Astrocyte (in vitro differentiated cells and primary cell): ENCODE data around the gene ELMOD3. TPM values are rescaled to one million over a fixed set of nuclear protein-coding genes. Genes with fewer than 3 reads are reported as not detected.
"Not testable (repeated sequence)": the region's sequence is repeated elsewhere in the genome, so short reads cannot be mapped to it uniquely, and the experiment has no call there.

Experiments used
- DNase-seq: peaks from one replicate; pipeline ENCODE4 v3.0.0-alpha.2; 2010; ENCODE audit warnings: low read depth
- FAIRE-seq: peaks from 2 replicates; lab custom pipeline; 2011; peaks lifted over from hg19 to GRCh38; lab: Jason Lieb, UNC
- H2AFZ ChIP-seq: 2 replicates; pipeline ENCODE4 v1.6.0; 2012; ENCODE audit warnings: low read depth, low read length, inconsistent platforms
- H3K27ac ChIP-seq: 2 replicates; pipeline ENCODE4 v1.5.1; 2011; ENCODE audit warnings: low read depth, low read length, inconsistent platforms
- H3K27me3 ChIP-seq: 2 replicates; pipeline ENCODE4 v1.6.0; 2011; ENCODE audit warnings: low read length, inconsistent platforms; ENCODE audit not compliant: insufficient read depth
- H3K36me3 ChIP-seq: 2 replicates; pipeline ENCODE4 v1.5.1; 2011; ENCODE audit warnings: low read length, inconsistent platforms; ENCODE audit not compliant: insufficient read depth
- H3K4me1 ChIP-seq: 2 replicates; pipeline ENCODE4 v1.5.1; 2011; ENCODE audit warnings: low read length, inconsistent platforms; ENCODE audit not compliant: insufficient read depth
- H3K4me2 ChIP-seq: 2 replicates; pipeline ENCODE4 v1.6.0; 2012; ENCODE audit warnings: low read length, inconsistent platforms
- H3K4me3 ChIP-seq: 2 replicates; pipeline ENCODE4 v1.5.1; 2011; ENCODE audit warnings: low read depth, mild to moderate bottlenecking, low read length, inconsistent platforms; ENCODE audit not compliant: insufficient read depth
- H3K79me2 ChIP-seq: 2 replicates; pipeline ENCODE4 v1.6.0; 2012; ENCODE audit warnings: mild to moderate bottlenecking, low read length, inconsistent platforms; ENCODE audit not compliant: insufficient read depth
- H3K9ac ChIP-seq: 2 replicates; pipeline ENCODE4 v1.6.0; 2012; ENCODE audit warnings: mild to moderate bottlenecking, low read length, inconsistent platforms
- H3K9me3 ChIP-seq: 2 replicates; pipeline ENCODE4 v1.5.1; 2012; ENCODE audit warnings: low read depth, mild to moderate bottlenecking, low read length, inconsistent platforms; ENCODE audit not compliant: insufficient read depth
- H4K20me1 ChIP-seq: 2 replicates; pipeline ENCODE4 v1.6.0; 2012; ENCODE audit warnings: low read length, inconsistent platforms; ENCODE audit not compliant: insufficient read depth
- H3K27ac Mint-ChIP-seq: one replicate; pipeline ENCODE4 v1.8.0; 2021; ENCODE audit warnings: mild to moderate bottlenecking, mixed read lengths; ENCODE audit not compliant: unreplicated experiment
- H3K27me3 Mint-ChIP-seq: one replicate; pipeline ENCODE4 v1.8.0; 2021; ENCODE audit warnings: low read depth, mixed read lengths; ENCODE audit not compliant: unreplicated experiment
- H3K36me3 Mint-ChIP-seq: one replicate; pipeline ENCODE4 v1.8.0; 2021; ENCODE audit warnings: low read depth, mixed read lengths; ENCODE audit not compliant: unreplicated experiment
- H3K4me1 Mint-ChIP-seq: one replicate; pipeline ENCODE4 v1.8.0; 2021; ENCODE audit warnings: low read depth, mixed read lengths; ENCODE audit not compliant: unreplicated experiment
- H3K4me3 Mint-ChIP-seq: one replicate; pipeline ENCODE4 v1.8.0; 2021; ENCODE audit warnings: mild to moderate bottlenecking, moderate library complexity, mixed read lengths; ENCODE audit not compliant: unreplicated experiment
- H3K9me3 Mint-ChIP-seq: one replicate; pipeline ENCODE4 v1.8.0; 2021; ENCODE audit warnings: mild to moderate bottlenecking, mixed read lengths; ENCODE audit not compliant: unreplicated experiment
- EZH2 ChIP-seq: IDR thresholded peaks from 2 replicates; pipeline ENCODE4 v1.6.1; 2012; ENCODE audit warnings: mild to moderate bottlenecking, low read length, inconsistent platforms; ENCODE audit not compliant: insufficient read depth
- total RNA-seq: library from RNA; stranded (reverse); gene quantifications from 2 replicates; pipeline ENCODE4 v1.2.1, GENCODE V29; 2021
- TF ChIP-seq, protein P1 (sequence below): IDR thresholded peaks from 2 replicates; pipeline ENCODE4 v1.5.1; 2011; ENCODE audit warnings: low read depth, mild to moderate bottlenecking, inconsistent platforms, low read length, moderate library complexity; ENCODE audit not compliant: insufficient read depth

The ELMOD3 gene
- total RNA-seq, 1 donor from 2014 or later, result 11.7 TPM

DNA sequence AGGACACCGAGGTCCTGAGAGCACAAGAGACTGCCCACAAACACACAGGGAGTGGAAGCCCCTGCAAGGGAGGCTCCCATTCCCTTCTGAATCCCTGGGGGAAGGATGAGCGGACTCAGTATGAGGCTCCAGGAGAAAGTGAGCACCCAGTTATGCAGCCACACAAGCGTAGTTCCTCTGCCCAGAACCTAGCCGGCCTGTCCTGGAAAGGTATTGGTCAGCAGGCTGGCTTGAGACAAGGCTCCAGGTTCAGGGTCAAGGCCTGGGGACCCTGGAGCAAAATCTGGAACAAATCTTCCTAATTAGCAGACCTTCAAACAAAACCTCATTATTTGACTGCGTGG, 56.8 kb downstream of the ELMOD3 start:
- Histone ChIP-seq H2AFZ (no peak overlapping the region), H3K9ac (no peak overlapping the region), H3K9me3 (no peaks in the 10 kb centered on the region), H4K20me1 (peaks cover 22% of the 10 kb centered on the region), H3K4me3 (no peak overlapping the region), H3K79me2 (peaks cover 49% of the 10 kb centered on the region), H3K36me3 (no peaks in the 10 kb centered on the region), H3K4me2 (no peak overlapping the region), H3K4me1 (peaks cover 14% of the 10 kb centered on the region), H3K27me3 (no peaks in the 10 kb centered on the region), H3K27ac (no peak overlapping the region)
- TF ChIP-seq EZH2, result no peak
- Mint-ChIP-seq H3K27me3 (no peaks in the 10 kb centered on the region), H3K9me3 (no peaks in the 10 kb centered on the region), H3K27ac (no peak overlapping the region), H3K36me3 (no peaks in the 10 kb centered on the region), H3K4me1 (peaks cover 3% of the 10 kb centered on the region), H3K4me3 (no peak overlapping the region)
- DNase-seq, result no peak
- no peak for FAIRE-seq

DNA sequence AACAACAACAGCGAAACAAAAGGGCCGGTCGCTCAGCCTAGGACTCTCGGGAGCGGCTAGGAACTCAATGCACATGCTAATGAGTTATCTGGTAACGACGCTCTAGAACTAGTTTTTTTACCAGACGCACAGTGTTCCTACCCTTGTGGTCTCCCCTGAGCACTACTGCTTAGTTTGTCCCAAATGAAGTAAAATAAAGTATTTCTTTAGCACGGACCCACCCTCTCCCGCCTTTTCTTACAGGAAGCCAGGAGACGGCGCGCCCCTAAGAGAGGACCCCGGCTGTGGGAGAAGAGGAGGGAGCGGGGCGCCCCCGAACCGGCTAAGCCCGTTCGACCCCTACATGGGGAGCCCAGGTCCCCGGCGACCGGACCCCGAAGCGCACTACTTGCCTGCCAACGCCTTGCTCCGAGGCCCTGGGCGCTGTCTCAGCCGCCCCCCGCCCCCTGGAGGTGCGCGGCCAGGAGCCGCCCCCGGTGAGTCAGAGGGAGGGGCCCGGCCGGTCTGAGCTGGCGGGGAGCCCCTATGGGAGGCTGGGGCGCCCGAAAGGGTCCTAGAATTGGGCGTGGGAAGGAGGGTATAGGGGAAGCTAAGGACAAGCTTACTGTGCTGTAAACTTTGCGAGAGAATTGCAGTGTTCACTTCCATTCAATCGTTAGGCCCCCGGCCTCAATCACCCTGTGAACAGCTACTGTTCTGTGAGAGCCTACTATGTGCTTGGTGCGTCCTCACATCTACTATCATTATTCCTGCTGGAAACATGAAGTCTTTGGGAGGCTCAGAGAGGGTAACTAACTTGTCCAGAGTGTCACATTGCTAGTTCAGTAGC, 59.2 kb downstream of the ELMOD3 start:
- TF ChIP-seq, protein P1, sequence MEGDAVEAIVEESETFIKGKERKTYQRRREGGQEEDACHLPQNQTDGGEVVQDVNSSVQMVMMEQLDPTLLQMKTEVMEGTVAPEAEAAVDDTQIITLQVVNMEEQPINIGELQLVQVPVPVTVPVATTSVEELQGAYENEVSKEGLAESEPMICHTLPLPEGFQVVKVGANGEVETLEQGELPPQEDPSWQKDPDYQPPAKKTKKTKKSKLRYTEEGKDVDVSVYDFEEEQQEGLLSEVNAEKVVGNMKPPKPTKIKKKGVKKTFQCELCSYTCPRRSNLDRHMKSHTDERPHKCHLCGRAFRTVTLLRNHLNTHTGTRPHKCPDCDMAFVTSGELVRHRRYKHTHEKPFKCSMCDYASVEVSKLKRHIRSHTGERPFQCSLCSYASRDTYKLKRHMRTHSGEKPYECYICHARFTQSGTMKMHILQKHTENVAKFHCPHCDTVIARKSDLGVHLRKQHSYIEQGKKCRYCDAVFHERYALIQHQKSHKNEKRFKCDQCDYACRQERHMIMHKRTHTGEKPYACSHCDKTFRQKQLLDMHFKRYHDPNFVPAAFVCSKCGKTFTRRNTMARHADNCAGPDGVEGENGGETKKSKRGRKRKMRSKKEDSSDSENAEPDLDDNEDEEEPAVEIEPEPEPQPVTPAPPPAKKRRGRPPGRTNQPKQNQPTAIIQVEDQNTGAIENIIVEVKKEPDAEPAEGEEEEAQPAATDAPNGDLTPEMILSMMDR, result no peak
- no peak for TF ChIP-seq EZH2
- Mint-ChIP-seq H3K4me3 (peak overlapping the region; percentile 90), H3K36me3 (no peaks in the 10 kb centered on the region), H3K4me1 (peaks cover 3% of the 10 kb centered on the region), H3K9me3 (no peaks in the 10 kb centered on the region), H3K27me3 (no peaks in the 10 kb centered on the region), H3K27ac (no peak overlapping the region)
- FAIRE-seq (no peak), DNase-seq (peak; percentile 41)
- Histone ChIP-seq H3K4me1 (peaks cover 18% of the 10 kb centered on the region), H3K36me3 (no peaks in the 10 kb centered on the region), H3K27me3 (no peaks in the 10 kb centered on the region), H3K79me2 (peaks cover 40% of the 10 kb centered on the region), H2AFZ (peak overlapping the region; percentile 83), H3K9ac (peak overlapping the region; percentile 83), H3K4me2 (peak overlapping the region; percentile 89), H3K4me3 (peak overlapping the region; percentile 72), H3K27ac (peak overlapping the region; percentile 40), H4K20me1 (peaks cover 16% of the 10 kb centered on the region), H3K9me3 (no peaks in the 10 kb centered on the region)

DNA sequence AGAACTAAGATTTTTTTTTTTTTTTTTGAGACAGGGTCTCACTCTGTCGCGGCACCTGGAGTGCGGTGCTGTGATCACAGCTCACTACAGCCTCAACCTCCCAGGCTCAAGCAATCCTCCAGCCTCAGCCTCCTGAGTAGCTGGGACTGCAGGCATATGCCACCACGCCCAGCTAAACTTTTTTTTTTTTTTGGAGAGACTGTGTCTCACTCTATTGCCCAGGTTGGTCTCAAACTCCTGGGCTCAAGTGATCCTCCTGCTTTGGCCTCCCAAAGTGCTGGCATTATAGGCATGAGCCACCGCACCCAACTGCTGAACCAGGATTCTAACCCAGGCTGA, 59.8 kb downstream of the ELMOD3 start:
- H3K27ac Mint-ChIP-seq, H3K4me1 Mint-ChIP-seq, H3K27me3 Mint-ChIP-seq, H3K9me3 ChIP-seq, H3K36me3 Mint-ChIP-seq, H4K20me1 ChIP-seq, DNase-seq, H3K9me3 Mint-ChIP-seq, H3K27me3 ChIP-seq, H3K36me3 ChIP-seq, FAIRE-seq: not testable (repeated sequence)
- Histone ChIP-seq H3K4me2 (peak overlapping the region; percentile 89), H3K4me1 (peaks cover 24% of the 10 kb centered on the region), H3K27ac (peak overlapping the region; percentile 40), H3K4me3 (peak overlapping the region; percentile 72), H3K9ac (peak overlapping the region; percentile 83), H2AFZ (peak overlapping the region; percentile 83), H3K79me2 (peaks cover 38% of the 10 kb centered on the region)
- peak overlapping the region; percentile 57 for H3K4me3 Mint-ChIP-seq
